ENCODE results near the gene NFATC2. TPM values are rescaled to one million over a fixed set of nuclear protein-coding genes. Genes with fewer than 3 reads are reported as not detected.

The NFATC2 gene
- total RNA-seq, 4 donors from 2014 or later, result 4.4 to 38.0 (median 13.6) TPM

GRCh38 chr20:51585148-51585547, 42.6 kb upstream of the NFATC2 start:
- H3K4me3 ChIP-seq, result no peak overlapping the region
- no peaks in the 10 kb centered on the region for H3K27me3 ChIP-seq
- no peaks in the 10 kb centered on the region for H3K36me3 ChIP-seq
- no peaks in the 10 kb centered on the region for H3K9me3 ChIP-seq
- no peaks in the 10 kb centered on the region for H3K4me1 ChIP-seq
- DNase-seq, result no peak
- TF ChIP-seq POLR2A (IDR thresholded peaks at IDR 0.05), result no peak
- TF ChIP-seq, protein P1, sequence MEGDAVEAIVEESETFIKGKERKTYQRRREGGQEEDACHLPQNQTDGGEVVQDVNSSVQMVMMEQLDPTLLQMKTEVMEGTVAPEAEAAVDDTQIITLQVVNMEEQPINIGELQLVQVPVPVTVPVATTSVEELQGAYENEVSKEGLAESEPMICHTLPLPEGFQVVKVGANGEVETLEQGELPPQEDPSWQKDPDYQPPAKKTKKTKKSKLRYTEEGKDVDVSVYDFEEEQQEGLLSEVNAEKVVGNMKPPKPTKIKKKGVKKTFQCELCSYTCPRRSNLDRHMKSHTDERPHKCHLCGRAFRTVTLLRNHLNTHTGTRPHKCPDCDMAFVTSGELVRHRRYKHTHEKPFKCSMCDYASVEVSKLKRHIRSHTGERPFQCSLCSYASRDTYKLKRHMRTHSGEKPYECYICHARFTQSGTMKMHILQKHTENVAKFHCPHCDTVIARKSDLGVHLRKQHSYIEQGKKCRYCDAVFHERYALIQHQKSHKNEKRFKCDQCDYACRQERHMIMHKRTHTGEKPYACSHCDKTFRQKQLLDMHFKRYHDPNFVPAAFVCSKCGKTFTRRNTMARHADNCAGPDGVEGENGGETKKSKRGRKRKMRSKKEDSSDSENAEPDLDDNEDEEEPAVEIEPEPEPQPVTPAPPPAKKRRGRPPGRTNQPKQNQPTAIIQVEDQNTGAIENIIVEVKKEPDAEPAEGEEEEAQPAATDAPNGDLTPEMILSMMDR (IDR thresholded peaks at IDR 0.05), result no peak
- H3K27ac ChIP-seq, result no peak overlapping the region

- TF ChIP-seq, protein P1 (IDR thresholded peaks at IDR 0.05), result no peak
- no peak for TF ChIP-seq POLR2A (IDR thresholded peaks at IDR 0.05)
- H3K4me3 ChIP-seq, result no peak overlapping the region
- no peaks in the 10 kb centered on the region for H3K9me3 ChIP-seq
Measured at GRCh38 chr20:51584737-51585136, 42.2 kb upstream of the NFATC2 start.

DNA sequence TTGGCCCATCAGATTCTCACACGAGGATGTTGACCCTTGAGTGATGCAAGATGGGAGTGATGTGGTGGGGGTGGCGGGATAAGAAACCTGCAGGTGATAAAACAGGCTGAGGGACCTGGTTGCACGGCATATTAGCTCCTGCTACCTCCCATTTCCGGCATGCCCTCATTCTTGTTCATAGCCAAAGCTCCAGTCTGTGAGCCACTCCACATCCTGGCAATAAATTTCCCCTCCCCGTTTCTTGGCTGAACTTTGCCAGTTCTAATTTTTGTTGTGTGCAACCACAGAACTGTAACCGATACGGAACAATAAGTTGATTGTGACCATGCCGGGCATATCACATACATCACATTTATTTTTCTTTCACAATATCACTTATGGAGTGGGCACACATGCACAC, 41.6 kb upstream of the NFATC2 start:
- no peak for DNase-seq
- H3K27ac ChIP-seq, result no peak overlapping the region
- H3K36me3 ChIP-seq, result no peaks in the 10 kb centered on the region
- H3K9me3 ChIP-seq, result no peaks in the 10 kb centered on the region
- no peaks in the 10 kb centered on the region for H3K27me3 ChIP-seq
- H3K4me1 ChIP-seq, result no peaks in the 10 kb centered on the region
- TF ChIP-seq, protein P1 (IDR thresholded peaks at IDR 0.05), result no peak
- TF ChIP-seq POLR2A (IDR thresholded peaks at IDR 0.05), result no peak
- H3K4me3 ChIP-seq, result no peak overlapping the region

More at GRCh38 chr20:51584737-51585136, 42.2 kb upstream of the NFATC2 start:
- no peak for DNase-seq
- H3K36me3 ChIP-seq, result no peaks in the 10 kb centered on the region
- H3K27me3 ChIP-seq, result no peaks in the 10 kb centered on the region
- H3K4me1 ChIP-seq, result no peaks in the 10 kb centered on the region
- H3K27ac ChIP-seq, result no peak overlapping the region

- Histone ChIP-seq H3K9me3 (no peaks in the 10 kb centered on the region), H3K27ac (no peak overlapping the region), H3K4me1 (no peaks in the 10 kb centered on the region), H3K27me3 (no peaks in the 10 kb centered on the region), H3K36me3 (no peaks in the 10 kb centered on the region), H3K4me3 (no peak overlapping the region)
- no peak for DNase-seq
- no peak for TF ChIP-seq POLR2A (IDR thresholded peaks at IDR 0.05)
- TF ChIP-seq, protein P1 (IDR thresholded peaks at IDR 0.05), result no peak
Measured at GRCh38 chr20:51583499-51583898, 41.0 kb upstream of the NFATC2 start.

- DNase-seq, result no peak
- TF ChIP-seq POLR2A (IDR thresholded peaks at IDR 0.05), result no peak
- TF ChIP-seq, protein P1 (IDR thresholded peaks at IDR 0.05), result no peak
- Histone ChIP-seq H3K27ac (no peak overlapping the region), H3K36me3 (no peaks in the 10 kb centered on the region), H3K27me3 (no peaks in the 10 kb centered on the region), H3K9me3 (no peaks in the 10 kb centered on the region), H3K4me1 (no peaks in the 10 kb centered on the region), H3K4me3 (no peak overlapping the region)
Measured at GRCh38 chr20:51583073-51583472, 40.6 kb upstream of the NFATC2 start.

- H3K27me3 ChIP-seq, result no peaks in the 10 kb centered on the region
Measured at GRCh38 chr20:51581571-51581970, 39.1 kb upstream of the NFATC2 start.

More at GRCh38 chr20:51581571-51581970, 39.1 kb upstream of the NFATC2 start:
- Histone ChIP-seq H3K27ac (no peak overlapping the region), H3K9me3 (no peaks in the 10 kb centered on the region), H3K36me3 (no peaks in the 10 kb centered on the region), H3K4me1 (no peaks in the 10 kb centered on the region), H3K4me3 (no peak overlapping the region)
- DNase-seq, result no peak
- no peak for TF ChIP-seq POLR2A (IDR thresholded peaks at IDR 0.05)
- TF ChIP-seq, protein P1 (IDR thresholded peaks at IDR 0.05), result no peak

Data from Peyer's patch (tissue), 4 donors.